Measurements from ENCODE around the gene RAB31. TPM values are rescaled to one million over a fixed set of nuclear protein-coding genes. Genes with fewer than 3 reads are reported as not detected.

RAB31 gene
- total RNA-seq, 1 donor from 2014 or later: 36.0 TPM

- Mint-ChIP-seq H3K9me3 (no peaks in the 10 kb centered on the region), H3K27me3 (peaks cover 2% of the 10 kb centered on the region)
- CTCF ChIA-PET: no interaction called here
Observed at GRCh38 chr18:9694174-9694573, 13.9 kb upstream of the RAB31 start.

GRCh38 chr18:9694952-9695495 is 13.1 kb upstream of the RAB31 start:
- Mint-ChIP-seq H3K27ac (no peak overlapping the region), H3K36me3 (ENCODE audit: low read depth) (no peaks in the 10 kb centered on the region), H3K4me3 (no peak overlapping the region), H3K27me3 (peaks cover 2% of the 10 kb centered on the region), H3K4me1 (no peaks in the 10 kb centered on the region), H3K9me3 (no peaks in the 10 kb centered on the region)
- CTCF ChIA-PET: no interaction called here
- ATAC-seq (ENCODE audit: low read depth): no peak
- DNase-seq: no peak
- no peak for TF ChIP-seq CTCF (IDR thresholded peaks at IDR 0.05)
- POLR2A ChIA-PET: no interaction called here
- intact Hi-C loops (cut with micrococcal nuclease): no loop called here

More at GRCh38 chr18:9694174-9694573, 13.9 kb upstream of the RAB31 start:
- Mint-ChIP-seq H3K36me3 (ENCODE audit: low read depth) (no peaks in the 10 kb centered on the region), H3K4me1 (no peaks in the 10 kb centered on the region), H3K27ac (no peak overlapping the region), H3K4me3 (no peak overlapping the region)
- ATAC-seq (ENCODE audit: low read depth): no peak
- intact Hi-C loops (cut with micrococcal nuclease): no loop called here
- POLR2A ChIA-PET: no interaction called here
- no peak for DNase-seq
- TF ChIP-seq CTCF (IDR thresholded peaks at IDR 0.05): no peak

GRCh38 chr18:9695605-9696004 is 12.5 kb upstream of the RAB31 start:
- ATAC-seq (ENCODE audit: low read depth) (no peak), DNase-seq (no peak)
- peaks cover 2% of the 10 kb centered on the region for H3K4me1 Mint-ChIP-seq
- ChIA-PET POLR2A (no interaction called here), CTCF (no interaction called here)
- TF ChIP-seq CTCF (IDR thresholded peaks at IDR 0.05): no peak
- H3K36me3 Mint-ChIP-seq (ENCODE audit: low read depth): no peaks in the 10 kb centered on the region
- no peak overlapping the region for H3K4me3 Mint-ChIP-seq
- intact Hi-C loops (cut with micrococcal nuclease): no loop called here
- H3K27me3 Mint-ChIP-seq: peaks cover 2% of the 10 kb centered on the region
- no peaks in the 10 kb centered on the region for H3K9me3 Mint-ChIP-seq
- H3K27ac Mint-ChIP-seq: no peak overlapping the region

GRCh38 chr18:9696112-9696511 is 12.0 kb upstream of the RAB31 start:
- peaks cover 2% of the 10 kb centered on the region for H3K27me3 Mint-ChIP-seq
- TF ChIP-seq CTCF (IDR thresholded peaks at IDR 0.05): no peak
- H3K4me1 Mint-ChIP-seq: peaks cover 2% of the 10 kb centered on the region
- no peak overlapping the region for H3K27ac Mint-ChIP-seq
- no peaks in the 10 kb centered on the region for H3K36me3 Mint-ChIP-seq (ENCODE audit: low read depth)
- ChIA-PET CTCF (no interaction called here), POLR2A (no interaction called here)
- no peak overlapping the region for H3K4me3 Mint-ChIP-seq
- intact Hi-C loops (cut with micrococcal nuclease): no loop called here
- DNase-seq (no peak), ATAC-seq (ENCODE audit: low read depth) (no peak)
- no peaks in the 10 kb centered on the region for H3K9me3 Mint-ChIP-seq

DNA sequence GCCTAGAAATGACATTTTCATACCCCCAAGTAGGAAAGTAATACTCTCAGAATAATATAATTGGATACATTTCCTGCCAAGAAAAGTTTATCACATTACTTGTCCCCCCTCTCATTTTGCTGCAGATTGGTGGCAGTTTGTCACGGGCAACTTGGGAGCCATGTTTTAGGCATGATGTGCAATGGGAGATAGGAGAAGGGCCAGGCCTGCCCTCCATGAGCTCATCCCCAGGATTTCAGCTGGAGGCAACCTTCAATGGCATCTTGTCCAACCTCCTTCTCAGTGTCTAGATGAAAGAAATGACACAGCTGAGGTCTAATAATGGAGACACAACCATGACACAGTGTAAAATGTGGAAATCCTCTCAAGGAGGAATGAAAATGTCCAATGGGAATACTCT is 11.4 kb upstream of the RAB31 start:
- POLR2A ChIA-PET: no interaction called here

More for the DNA sequence above, 11.4 kb upstream of the RAB31 start:
- Mint-ChIP-seq H3K27ac (no peak overlapping the region), H3K9me3 (no peaks in the 10 kb centered on the region), H3K4me1 (peaks cover 7% of the 10 kb centered on the region), H3K4me3 (no peak overlapping the region), H3K36me3 (ENCODE audit: low read depth) (no peaks in the 10 kb centered on the region), H3K27me3 (peaks cover 2% of the 10 kb centered on the region)
- no peak for TF ChIP-seq CTCF (IDR thresholded peaks at IDR 0.05)
- DNase-seq (no peak), ATAC-seq (ENCODE audit: low read depth) (no peak)
- CTCF ChIA-PET: no interaction called here
- intact Hi-C loops (cut with micrococcal nuclease): no loop called here
